Measurements from ENCODE around the gene MYO15A. TPM values are rescaled to one million over a fixed set of nuclear protein-coding genes. Genes with fewer than 3 reads are reported as not detected.

The MYO15A gene
- total RNA-seq, 4 donors from 2014 or later, result 0.30 to 0.68 (median 0.50) TPM

GRCh38 chr17:18119166-18119745 lies 10.7 kb downstream of the MYO15A start:
- intact Hi-C loops (cut with DNase I; ENCODE audit: low total_unique reads), result no loop called here
- H3K4me3 ChIP-seq (ENCODE audit: low read depth, poor library complexity, severe bottlenecking), result no peak overlapping the region
- TF ChIP-seq POLR2A (IDR thresholded peaks at IDR 0.05), result no peak
- DNase-seq (ENCODE audit: low spot score in 2 of 2), result no peak
- 97 to 98% methylated on average over 56 to 57 of the region's 57 CpGs for WGBS, 2 donors

- H3K4me3 ChIP-seq (ENCODE audit: low read depth, poor library complexity, severe bottlenecking), result no peak overlapping the region
- no peak for DNase-seq (ENCODE audit: low spot score in 2 of 2)
- 98 to 99% methylated on average over 30 of the region's 30 CpGs for WGBS, 2 donors
- intact Hi-C loops (cut with DNase I; ENCODE audit: low total_unique reads), result no loop called here
- TF ChIP-seq POLR2A (IDR thresholded peaks at IDR 0.05) (no peak), CTCF (IDR thresholded peaks at IDR 0.05) (no peak)
Measured at GRCh38 chr17:18119938-18120337, 11.4 kb downstream of the MYO15A start.

- TF ChIP-seq POLR2A (IDR thresholded peaks at IDR 0.05) (no peak), CTCF (IDR thresholded peaks at IDR 0.05) (no peak)
- DNase-seq (ENCODE audit: low spot score in 2 of 2), result no peak
- intact Hi-C loops (cut with DNase I; ENCODE audit: low total_unique reads), result no loop called here
- WGBS, 2 donors, result 87 to 94% methylated on average over 67 to 68 of the region's 68 CpGs
- H3K4me3 ChIP-seq (ENCODE audit: low read depth, poor library complexity, severe bottlenecking), result no peak overlapping the region
Measured at GRCh38 chr17:18120461-18121017, 12.0 kb downstream of the MYO15A start.

- intact Hi-C loops (cut with DNase I; ENCODE audit: low total_unique reads), result no loop called here
- DNase-seq (ENCODE audit: low spot score in 2 of 2), result no peak
Measured at GRCh38 chr17:18121144-18121910, 12.8 kb downstream of the MYO15A start.

GRCh38 chr17:18122990-18123753 lies 14.6 kb downstream of the MYO15A start:
- TF ChIP-seq CTCF (IDR thresholded peaks at IDR 0.05), result no peak
- no peak for TF ChIP-seq POLR2A (IDR thresholded peaks at IDR 0.05)

More at GRCh38 chr17:18121144-18121910, 12.8 kb downstream of the MYO15A start:
- TF ChIP-seq POLR2A (IDR thresholded peaks at IDR 0.05) (no peak), CTCF (IDR thresholded peaks at IDR 0.05) (no peak)
- H3K4me3 ChIP-seq (ENCODE audit: low read depth, poor library complexity, severe bottlenecking), result no peak overlapping the region
- 90 to 97% methylated on average over 39 to 47 of the region's 54 CpGs for WGBS, 2 donors

More at GRCh38 chr17:18122990-18123753, 14.6 kb downstream of the MYO15A start:
- intact Hi-C loops (cut with DNase I; ENCODE audit: low total_unique reads), result no loop called here
- no peak overlapping the region for H3K4me3 ChIP-seq (ENCODE audit: low read depth, poor library complexity, severe bottlenecking)
- no peak for DNase-seq (ENCODE audit: low spot score in 2 of 2)
- WGBS, 2 donors, result 74% methylated on average over 16 to 29 of the region's 31 CpGs
